HEK293 (cell line): ENCODE measurements around the gene CTSH.

ENCODE experiments used
- AEBP2 ChIP-seq: fragments of 450-650 bp; formaldehyde crosslinking; IDR thresholded peaks from 2 replicates; pipeline ENCODE4 v1.5.1; 2016; ENCODE audit warnings: missing biosample characterization, missing genetic modification characterization, borderline replicate concordance
- BCL6B ChIP-seq: fragments of 450-650 bp; formaldehyde crosslinking; IDR thresholded peaks from 2 replicates; pipeline ENCODE4 v1.5.1; 2017; ENCODE audit warnings: missing biosample characterization, missing genetic modification characterization
- EGR2 ChIP-seq: fragments of 450-650 bp; formaldehyde crosslinking; IDR thresholded peaks from 2 replicates; pipeline ENCODE4 v1.5.1; 2016; ENCODE audit warnings: low read depth, missing biosample characterization, missing genetic modification characterization
- GFI1B ChIP-seq: fragments of 450-650 bp; formaldehyde crosslinking; IDR thresholded peaks from 2 replicates; pipeline ENCODE4 v1.5.1; 2016; ENCODE audit warnings: missing biosample characterization, missing genetic modification characterization
- HIC1 ChIP-seq: fragments of 450-650 bp; formaldehyde crosslinking; IDR thresholded peaks from 2 replicates; pipeline ENCODE4 v1.5.1; 2016; ENCODE audit warnings: missing biosample characterization, missing genetic modification characterization
- KLF10 ChIP-seq: fragments of 450-650 bp; IDR thresholded peaks from 2 replicates; pipeline ENCODE4 v1.5.1; 2018; ENCODE audit warnings: missing biosample characterization, mild to moderate bottlenecking, missing genetic modification characterization
- PATZ1 ChIP-seq: fragments of 450-650 bp; formaldehyde crosslinking; IDR thresholded peaks from 2 replicates; pipeline ENCODE4 v1.5.1; 2016; ENCODE audit warnings: missing biosample characterization, missing genetic modification characterization
- PBX3 ChIP-seq: sonication (generic); formaldehyde crosslinking; IDR thresholded peaks from 2 replicates; pipeline ENCODE4 v1.8.1; 2022; ENCODE audit warnings: mild to moderate bottlenecking, moderate library complexity, missing genetic modification reagents
- SALL2 ChIP-seq: fragments of 450-650 bp; formaldehyde crosslinking; IDR thresholded peaks from 2 replicates; pipeline ENCODE4 v1.5.0; 2017; ENCODE audit warnings: missing biosample characterization, mild to moderate bottlenecking, missing genetic modification characterization, borderline replicate concordance
- ZBTB1 ChIP-seq: fragments of 450-650 bp; formaldehyde crosslinking; IDR thresholded peaks from 2 replicates; pipeline ENCODE4 v1.5.1; 2016; ENCODE audit warnings: missing biosample characterization, missing genetic modification characterization
- ZBTB8A ChIP-seq: fragments of 450-650 bp; formaldehyde crosslinking; IDR thresholded peaks from 2 replicates; pipeline ENCODE4 v1.5.1; 2016; ENCODE audit warnings: missing biosample characterization, missing genetic modification characterization
- ZFP41 ChIP-seq: fragments of 450-650 bp; formaldehyde crosslinking; IDR thresholded peaks from 2 replicates; pipeline ENCODE4 v1.5.1; 2016; ENCODE audit warnings: missing biosample characterization, missing genetic modification characterization, borderline replicate concordance
- ZNF138 ChIP-seq: fragments of 450-650 bp; formaldehyde crosslinking; IDR thresholded peaks from 2 replicates; pipeline ENCODE4 v1.5.1; 2016; ENCODE audit warnings: missing biosample characterization, missing genetic modification characterization, borderline replicate concordance
- ZNF174 ChIP-seq: fragments of 450-650 bp; formaldehyde crosslinking; IDR thresholded peaks from 2 replicates; pipeline ENCODE4 v1.5.0; 2017; ENCODE audit warnings: missing biosample characterization, mild to moderate bottlenecking, missing genetic modification characterization
- ZNF600 ChIP-seq: fragments of 450-650 bp; formaldehyde crosslinking; IDR thresholded peaks from 2 replicates; pipeline ENCODE4 v1.5.1; 2016; ENCODE audit warnings: missing biosample characterization, missing genetic modification characterization

The CTSH gene

GRCh38 chr15:78875107-78875914, 69.5 kb downstream of the CTSH start (continued):
- no peak for TF ChIP-seq KLF10 (tag by site-specific recombination)
- no peak for TF ChIP-seq AEBP2
- TF ChIP-seq BCL6B: no peak
- no peak for TF ChIP-seq ZNF138 (tag by site-specific recombination)
- peak; percentile 35; the same call in 1 of the 2 replicates for TF ChIP-seq ZBTB8A
- TF ChIP-seq SALL2 (tag by site-specific recombination): no peak
- TF ChIP-seq PBX3: no peak
- TF ChIP-seq ZBTB1: no peak
- TF ChIP-seq HIC1 (tag by site-specific recombination): 0 out of 2 replicates have a peak, but pooled peaks have one; percentile 17
- peak; percentile 66 for TF ChIP-seq ZNF600 (tag by site-specific recombination)
- no peak for TF ChIP-seq ZNF174 (tag by site-specific recombination)
- 0 out of 2 replicates have a peak, but pooled peaks have one; percentile 7 for TF ChIP-seq GFI1B (tag by site-specific recombination)
- TF ChIP-seq PATZ1 (tag by site-specific recombination): peak; percentile 28; the same call in 1 of the 2 replicates
- no peak for TF ChIP-seq ZFP41 (tag by site-specific recombination)
- peak; percentile 29; the same call in 1 of the 2 replicates for TF ChIP-seq EGR2 (tag by site-specific recombination)
